PFSK-1 (cell line): ENCODE measurements around the gene P2RY13.

Experiments
- POLR2AphosphoS5 ChIP-seq: IDR thresholded peaks from 2 replicates; pipeline ENCODE4 v1.6.1; 2012; ENCODE audit warnings: low read depth, mild to moderate bottlenecking, control low read depth, low read length, moderate library complexity
- TF ChIP-seq, protein P1 (sequence below), 2 experiments: IDR thresholded peaks; 2 replicates each; pipeline versions ENCODE4 v1.6.1 to v1.8.0; 2011 to 2012; ENCODE audit warnings: low read depth in 2 of 2, low read length in 2 of 2, control low read depth in 1 of 2, inconsistent platforms in 1 of 2, mild to moderate bottlenecking in 1 of 2, moderate library complexity in 1 of 2; ENCODE audit not compliant: insufficient read depth in 1 of 2

GRCh38 chr3:151300539-151300938 is 28.8 kb downstream of the P2RY13 start:
- no peak for TF ChIP-seq POLR2AphosphoS5
- TF ChIP-seq, protein P1, sequence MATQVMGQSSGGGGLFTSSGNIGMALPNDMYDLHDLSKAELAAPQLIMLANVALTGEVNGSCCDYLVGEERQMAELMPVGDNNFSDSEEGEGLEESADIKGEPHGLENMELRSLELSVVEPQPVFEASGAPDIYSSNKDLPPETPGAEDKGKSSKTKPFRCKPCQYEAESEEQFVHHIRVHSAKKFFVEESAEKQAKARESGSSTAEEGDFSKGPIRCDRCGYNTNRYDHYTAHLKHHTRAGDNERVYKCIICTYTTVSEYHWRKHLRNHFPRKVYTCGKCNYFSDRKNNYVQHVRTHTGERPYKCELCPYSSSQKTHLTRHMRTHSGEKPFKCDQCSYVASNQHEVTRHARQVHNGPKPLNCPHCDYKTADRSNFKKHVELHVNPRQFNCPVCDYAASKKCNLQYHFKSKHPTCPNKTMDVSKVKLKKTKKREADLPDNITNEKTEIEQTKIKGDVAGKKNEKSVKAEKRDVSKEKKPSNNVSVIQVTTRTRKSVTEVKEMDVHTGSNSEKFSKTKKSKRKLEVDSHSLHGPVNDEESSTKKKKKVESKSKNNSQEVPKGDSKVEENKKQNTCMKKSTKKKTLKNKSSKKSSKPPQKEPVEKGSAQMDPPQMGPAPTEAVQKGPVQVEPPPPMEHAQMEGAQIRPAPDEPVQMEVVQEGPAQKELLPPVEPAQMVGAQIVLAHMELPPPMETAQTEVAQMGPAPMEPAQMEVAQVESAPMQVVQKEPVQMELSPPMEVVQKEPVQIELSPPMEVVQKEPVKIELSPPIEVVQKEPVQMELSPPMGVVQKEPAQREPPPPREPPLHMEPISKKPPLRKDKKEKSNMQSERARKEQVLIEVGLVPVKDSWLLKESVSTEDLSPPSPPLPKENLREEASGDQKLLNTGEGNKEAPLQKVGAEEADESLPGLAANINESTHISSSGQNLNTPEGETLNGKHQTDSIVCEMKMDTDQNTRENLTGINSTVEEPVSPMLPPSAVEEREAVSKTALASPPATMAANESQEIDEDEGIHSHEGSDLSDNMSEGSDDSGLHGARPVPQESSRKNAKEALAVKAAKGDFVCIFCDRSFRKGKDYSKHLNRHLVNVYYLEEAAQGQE (IDR thresholded peaks at IDR 0.05; ENCODE audit: insufficient read depth in 1 of 2, low read depth in 2 of 2, low read length in 2 of 2): no peak
